Loucy (cell line): Measurements from ENCODE around the gene DHRS7C.

ENCODE experiments used
- H2AFZ ChIP-seq: fragments of 200-600 bp; sonication (generic); 2 replicates; pipeline ENCODE4 v1.6.0; 2016; ENCODE audit warnings: antibody characterized with exemption, mild to moderate bottlenecking, low read length, moderate library complexity
- H3F3A ChIP-seq: fragments of 200-600 bp; 2 replicates; pipeline ENCODE4 v1.6.0; 2016; ENCODE audit warnings: antibody characterized with exemption, low read depth, mild to moderate bottlenecking
- H3K27me3 ChIP-seq: fragments of 200-600 bp; sonication (generic); 2 replicates; pipeline ENCODE4 v1.6.1; 2014; ENCODE audit warnings: low read length, mild to moderate bottlenecking; ENCODE audit not compliant: insufficient read depth, poor library complexity, severe bottlenecking
- H3K36me3 ChIP-seq: fragments of 200-600 bp; sonication (generic); 2 replicates; pipeline ENCODE4 v1.6.1; 2016; ENCODE audit warnings: low read length; ENCODE audit not compliant: insufficient read depth
- H3K4me1 ChIP-seq: fragments of 200-600 bp; sonication (generic); 2 replicates; pipeline ENCODE4 v1.5.1; 2014; ENCODE audit warnings: low read length, mild to moderate bottlenecking; ENCODE audit not compliant: insufficient read depth, poor library complexity, severe bottlenecking
- H3K4me2 ChIP-seq: fragments of 200-600 bp; sonication (generic); 2 replicates; pipeline ENCODE4 v1.6.0; 2014; ENCODE audit warnings: antibody characterized with exemption, low read length, low read depth, mild to moderate bottlenecking; ENCODE audit not compliant: poor library complexity, severe bottlenecking
- H3K4me3 ChIP-seq: fragments of 200-600 bp; sonication (generic); 2 replicates; pipeline ENCODE4 v1.5.1; 2014; ENCODE audit warnings: low read length, mild to moderate bottlenecking, mixed read lengths; ENCODE audit not compliant: poor library complexity, severe bottlenecking
- H3K79me2 ChIP-seq: fragments of 200-600 bp; sonication (generic); 2 replicates; pipeline ENCODE4 v1.6.1; 2014; ENCODE audit warnings: low read length; ENCODE audit not compliant: insufficient read depth
- H3K9ac ChIP-seq: fragments of 200-600 bp; sonication (generic); 2 replicates; pipeline ENCODE4 v1.6.0; 2014; ENCODE audit warnings: mild to moderate bottlenecking, low read depth, low read length, moderate library complexity; ENCODE audit not compliant: poor library complexity, severe bottlenecking
- H3K9me2 ChIP-seq: fragments of 200-600 bp; sonication (generic); replicated peaks from 2 replicates; pipeline ENCODE4 v1.6.1; 2016; ENCODE audit warnings: low read depth, low read length, mixed read lengths
- H3K9me3 ChIP-seq: fragments of 200-600 bp; sonication (generic); 2 replicates; pipeline ENCODE4 v1.6.1; 2014; ENCODE audit warnings: mild to moderate bottlenecking, antibody characterized with exemption, low read length, low read depth; ENCODE audit not compliant: insufficient read depth
- H4K20me1 ChIP-seq: fragments of 200-600 bp; sonication (generic); 2 replicates; pipeline ENCODE4 v1.6.0; 2014; ENCODE audit warnings: antibody characterized with exemption, low read length, mild to moderate bottlenecking; ENCODE audit not compliant: insufficient read depth, poor library complexity, severe bottlenecking
- EZH2phosphoT487 ChIP-seq: fragments of 200-600 bp; IDR thresholded peaks from 2 replicates; pipeline ENCODE4 v1.6.1; 2018; ENCODE audit warnings: antibody characterized with exemption, mild to moderate bottlenecking, moderate library complexity, borderline replicate concordance
- TF ChIP-seq, protein P1 (sequence below): fragments of 200-600 bp; sonication (generic); conservative IDR thresholded peaks from 2 replicates; pipeline ENCODE4 v1.5.1; 2014; ENCODE audit warnings: mild to moderate bottlenecking, antibody characterized with exemption, low read length

DHRS7C gene

GRCh38 chr17:9780552-9780951, 10.8 kb downstream of the DHRS7C start:
- H3K9ac ChIP-seq: no peak overlapping the region
- H4K20me1 ChIP-seq: no peaks in the 10 kb centered on the region
- H3K9me3 ChIP-seq: no peaks in the 10 kb centered on the region
- no peaks in the 10 kb centered on the region for H3K36me3 ChIP-seq
- no peaks in the 10 kb centered on the region for H3F3A ChIP-seq
- H2AFZ ChIP-seq: no peak overlapping the region
- no peaks in the 10 kb centered on the region for H3K27me3 ChIP-seq
- TF ChIP-seq, protein P1, sequence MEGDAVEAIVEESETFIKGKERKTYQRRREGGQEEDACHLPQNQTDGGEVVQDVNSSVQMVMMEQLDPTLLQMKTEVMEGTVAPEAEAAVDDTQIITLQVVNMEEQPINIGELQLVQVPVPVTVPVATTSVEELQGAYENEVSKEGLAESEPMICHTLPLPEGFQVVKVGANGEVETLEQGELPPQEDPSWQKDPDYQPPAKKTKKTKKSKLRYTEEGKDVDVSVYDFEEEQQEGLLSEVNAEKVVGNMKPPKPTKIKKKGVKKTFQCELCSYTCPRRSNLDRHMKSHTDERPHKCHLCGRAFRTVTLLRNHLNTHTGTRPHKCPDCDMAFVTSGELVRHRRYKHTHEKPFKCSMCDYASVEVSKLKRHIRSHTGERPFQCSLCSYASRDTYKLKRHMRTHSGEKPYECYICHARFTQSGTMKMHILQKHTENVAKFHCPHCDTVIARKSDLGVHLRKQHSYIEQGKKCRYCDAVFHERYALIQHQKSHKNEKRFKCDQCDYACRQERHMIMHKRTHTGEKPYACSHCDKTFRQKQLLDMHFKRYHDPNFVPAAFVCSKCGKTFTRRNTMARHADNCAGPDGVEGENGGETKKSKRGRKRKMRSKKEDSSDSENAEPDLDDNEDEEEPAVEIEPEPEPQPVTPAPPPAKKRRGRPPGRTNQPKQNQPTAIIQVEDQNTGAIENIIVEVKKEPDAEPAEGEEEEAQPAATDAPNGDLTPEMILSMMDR: no peak
- TF ChIP-seq EZH2phosphoT487: no peak
- no peak overlapping the region for H3K4me3 ChIP-seq
- no peak overlapping the region for H3K4me2 ChIP-seq
- no peaks in the 10 kb centered on the region for H3K4me1 ChIP-seq
- no peaks in the 10 kb centered on the region for H3K9me2 ChIP-seq
- H3K79me2 ChIP-seq: no peaks in the 10 kb centered on the region

GRCh38 chr17:9776911-9777310, 14.5 kb downstream of the DHRS7C start:
- Histone ChIP-seq H3F3A (no peaks in the 10 kb centered on the region), H3K9me3 (no peaks in the 10 kb centered on the region), H3K4me1 (no peaks in the 10 kb centered on the region), H4K20me1 (no peaks in the 10 kb centered on the region), H2AFZ (no peak overlapping the region), H3K4me3 (no peak overlapping the region), H3K36me3 (no peaks in the 10 kb centered on the region), H3K4me2 (no peak overlapping the region), H3K27me3 (no peaks in the 10 kb centered on the region), H3K9me2 (no peaks in the 10 kb centered on the region), H3K79me2 (no peaks in the 10 kb centered on the region), H3K9ac (no peak overlapping the region)
- TF ChIP-seq EZH2phosphoT487: no peak
- TF ChIP-seq, protein P1: no peak

GRCh38 chr17:9772658-9773057, 18.7 kb downstream of the DHRS7C start:
- H3K36me3 ChIP-seq: no peaks in the 10 kb centered on the region
- H3K9me3 ChIP-seq: no peaks in the 10 kb centered on the region
- no peaks in the 10 kb centered on the region for H3K79me2 ChIP-seq
- H2AFZ ChIP-seq: no peak overlapping the region
- H3K9me2 ChIP-seq: no peaks in the 10 kb centered on the region
- H3K9ac ChIP-seq: no peak overlapping the region
- no peaks in the 10 kb centered on the region for H3K27me3 ChIP-seq
- no peak overlapping the region for H3K4me2 ChIP-seq
- H4K20me1 ChIP-seq: no peaks in the 10 kb centered on the region
- TF ChIP-seq, protein P1: no peak
- no peak for TF ChIP-seq EZH2phosphoT487
- H3K4me3 ChIP-seq: no peak overlapping the region
- H3K4me1 ChIP-seq: no peaks in the 10 kb centered on the region
- no peaks in the 10 kb centered on the region for H3F3A ChIP-seq
